Endothelial cell of umbilical vein (primary cell): Measurements from ENCODE around the gene MBD6. TPM values are rescaled to one million over a fixed set of nuclear protein-coding genes. Genes with fewer than 3 reads are reported as not detected.
"Not testable (repeated sequence)": the region's sequence is repeated elsewhere in the genome, so short reads cannot be mapped to it uniquely, and the experiment has no call there.

Experiments used
- BruUV-seq: library from RNA; stranded (reverse); fragments of 400-500 nt; replicated peaks from 2 replicates; lab custom pipeline; 2021; lab: Mats Ljungman, UMichigan
- CTCF ChIA-PET: fragments of 300-600, 350-600 bp; sonication (Branson Sonifier 250); formaldehyde crosslinking; loops from one replicate; lab custom pipeline; 2021; ENCODE audit warnings: antibody characterized with exemption, inconsistent platforms; lab: Charles Lee
- POLR2A ChIA-PET: fragments of 300-600, 350-600 bp; sonication (Branson Sonifier 250); formaldehyde crosslinking; loops from one replicate; lab custom pipeline; 2021; ENCODE audit warnings: antibody characterized with exemption, inconsistent platforms; lab: Charles Lee
- DNase-seq: peaks from one replicate; pipeline ENCODE4 v3.0.0-alpha.2; 2011; ENCODE audit warnings: low read depth, low spot score
- FAIRE-seq: peaks from 2 replicates; lab custom pipeline; 2011; peaks lifted over from hg19 to GRCh38; lab: Jason Lieb, UNC
- H2AFZ ChIP-seq: 2 replicates; pipeline ENCODE4 v1.6.0; 2012; ENCODE audit warnings: low read depth, low read length, control low read depth, inconsistent platforms
- H3K27ac ChIP-seq: 2 replicates; pipeline ENCODE4 v1.5.1; 2011; ENCODE audit warnings: low read depth, mild to moderate bottlenecking, control low read depth, low read length, moderate library complexity; ENCODE audit not compliant: insufficient read depth
- H3K27me3 ChIP-seq, 2 experiments: 2 replicates each; pipeline versions ENCODE4 v1.6.0 to v1.6.1; 2011; ENCODE audit warnings: low read length in 2 of 2, mixed read lengths in 1 of 2; ENCODE audit not compliant: control insufficient read depth in 2 of 2, insufficient read depth in 2 of 2
- H3K36me3 ChIP-seq, 2 experiments: 2 replicates in 1 of 2; 3 replicates in 1 of 2; pipeline ENCODE4 v1.5.1; 2011; ENCODE audit warnings: low read length in 2 of 2, mild to moderate bottlenecking in 1 of 2, moderate library complexity in 1 of 2; ENCODE audit not compliant: control insufficient read depth in 2 of 2, insufficient read depth in 2 of 2; ENCODE audit errors: extremely low read depth in 1 of 2
- H3K4me1 ChIP-seq: 3 replicates; pipeline ENCODE4 v1.5.1; 2011; ENCODE audit warnings: mild to moderate bottlenecking, low read length; ENCODE audit not compliant: control insufficient read depth, insufficient read depth; ENCODE audit errors: extremely low read depth
- H3K4me2 ChIP-seq: 2 replicates; pipeline ENCODE4 v1.6.1; 2011; ENCODE audit warnings: low read length, control low read depth, mixed read lengths; ENCODE audit not compliant: insufficient read depth
- H3K4me3 ChIP-seq, 3 experiments: fragments of 200-600 bp in 1 of 3; sonication (generic), shearing (Covaris generic) in 1 of 3; replicated peaks in 1 of 3; 2 replicates each; pipeline ENCODE4 v1.5.1; 2011 to 2016; ENCODE audit warnings: control low read depth in 3 of 3, low read length in 3 of 3, mild to moderate bottlenecking in 2 of 3, inconsistent platforms in 1 of 3, low read depth in 1 of 3, moderate library complexity in 1 of 3; ENCODE audit not compliant: insufficient read depth in 1 of 3
- H3K79me2 ChIP-seq: 2 replicates; pipeline ENCODE4 v1.6.0; 2012; ENCODE audit warnings: low read length, inconsistent platforms; ENCODE audit not compliant: control insufficient read depth, insufficient read depth
- H3K9ac ChIP-seq: replicated peaks from 2 replicates; pipeline ENCODE3; 2011; ENCODE audit warnings: low read length, control low read depth; ENCODE audit not compliant: insufficient read depth; ENCODE audit errors: extremely low read depth
- H3K9me1 ChIP-seq: replicated peaks from 3 replicates; pipeline ENCODE4 v1.6.0; 2011; ENCODE audit warnings: mild to moderate bottlenecking, low read length; ENCODE audit not compliant: control insufficient read depth, insufficient read depth; ENCODE audit errors: extremely low read depth
- H3K9me3 ChIP-seq: replicated peaks from 2 replicates; pipeline ENCODE4 v1.5.1; 2012; ENCODE audit warnings: low read length, inconsistent platforms; ENCODE audit not compliant: control insufficient read depth, insufficient read depth
- H4K20me1 ChIP-seq: replicated peaks from 2 replicates; pipeline ENCODE3; 2011; ENCODE audit warnings: mild to moderate bottlenecking, low read length; ENCODE audit not compliant: control insufficient read depth, insufficient read depth; ENCODE audit errors: extremely low read depth
- CTCF ChIP-seq, 2 donors: IDR thresholded peaks; 1 replicate in 1 of 2; 2 replicates in 1 of 2; pipeline ENCODE4 v1.5.1; 2011; ENCODE audit warnings: low read length in 2 of 2, mild to moderate bottlenecking in 2 of 2, moderate library complexity in 2 of 2, control low read depth in 1 of 2, inconsistent platforms in 1 of 2, low read depth in 1 of 2; ENCODE audit not compliant: insufficient read depth in 1 of 2; ENCODE audit errors: extremely low read depth in 1 of 2
- EZH2 ChIP-seq: IDR thresholded peaks from 2 replicates; pipeline ENCODE4 v1.6.1; 2012; ENCODE audit warnings: borderline replicate concordance, low read depth, mild to moderate bottlenecking, moderate library complexity, low read length, inconsistent platforms; ENCODE audit not compliant: severe bottlenecking
- FOS ChIP-seq: IDR thresholded peaks from 2 replicates; pipeline ENCODE4 v1.6.1; 2011; ENCODE audit warnings: mild to moderate bottlenecking, low read length, moderate library complexity, borderline replicate concordance; ENCODE audit not compliant: insufficient read depth
- GATA2 ChIP-seq: IDR thresholded peaks from 2 replicates; pipeline ENCODE4 v1.7.0; 2011; ENCODE audit warnings: low read depth, mild to moderate bottlenecking, moderate library complexity, mixed read lengths, low read length; ENCODE audit not compliant: insufficient read length, insufficient read depth
- JUN ChIP-seq: IDR thresholded peaks from 2 replicates; pipeline ENCODE4 v1.6.1; 2011; ENCODE audit warnings: borderline replicate concordance, low read depth; ENCODE audit not compliant: insufficient read length, insufficient read depth
- MAX ChIP-seq: IDR thresholded peaks from 2 replicates; pipeline ENCODE4 v1.6.1; 2011; ENCODE audit not compliant: insufficient read depth, insufficient read length
- MYC ChIP-seq: IDR thresholded peaks from one replicate; pipeline ENCODE4 v1.6.1; 2011; ENCODE audit warnings: mild to moderate bottlenecking, low read depth, low read length
- POLR2A ChIP-seq: IDR thresholded peaks from 2 replicates; pipeline ENCODE4 v1.6.1; 2012; ENCODE audit warnings: low read depth, mild to moderate bottlenecking, control low read depth, low read length
- POLR2AphosphoS5 ChIP-seq: IDR thresholded peaks from 2 replicates; pipeline ENCODE4 v1.6.1; 2012; ENCODE audit warnings: low read depth, mild to moderate bottlenecking, control low read depth, low read length, moderate library complexity; ENCODE audit not compliant: insufficient read depth
- dilution Hi-C: fragments of 300-500 bp; cut with MboI; formaldehyde crosslinking; loops from one replicate; pipeline ENCODE4 v1.15.0; 2019; ENCODE audit warnings: low sequenced_read_pairs; ENCODE audit not compliant: extremely low pct_ligation_motif_present
- intact Hi-C: fragments of 100-400 bp; cut with micrococcal nuclease; formaldehyde crosslinking; loops from one replicate; pipeline ENCODE4 v1.10.0; 2022
- polyA plus RNA-seq, 4 experiments: library from polyadenylated mRNA; depleted of rRNA in 3 of 4; stranded (reverse) in 3 of 4; unstranded in 1 of 4; fragments of >200 nt; gene quantifications; 2 replicates each; pipeline versions ENCODE4 v1.2.1 to v1.2.3, GENCODE V29; 2011 to 2012; ENCODE audit warnings: missing spikeins in 1 of 4
- total RNA-seq: library from RNA; stranded (reverse); gene quantifications from 2 replicates; pipeline ENCODE4 v1.2.3, GENCODE V29; 2021

Gene MBD6
- total and polyA plus RNA-seq, 2 donors (not counting 3 experiments of a cell fraction or from before 2014, with no cell fraction given): 10.6 to 95.2 TPM

GRCh38 chr12:57513266-57513665 lies 9.4 kb upstream of the MBD6 start:
- no peak for DNase-seq
- Histone ChIP-seq H3K27ac (no peak overlapping the region), H3K9me3 (no peaks in the 10 kb centered on the region), H2AFZ (no peak overlapping the region), H3K4me3 (no peak overlapping the region), H3K36me3 (peaks cover 38 to 49% of the 10 kb centered on the region in 2 experiments), H3K4me1 (peaks cover 14% of the 10 kb centered on the region), H3K79me2 (peaks cover 4% of the 10 kb centered on the region), H3K9ac (no peak overlapping the region), H4K20me1 (no peaks in the 10 kb centered on the region), H3K4me2 (no peak overlapping the region), H3K9me1 (no peaks in the 10 kb centered on the region), H3K27me3 (no peaks in the 10 kb centered on the region)
- CTCF ChIA-PET: interaction anchor here (1.5 kb wide), 1 partner anchor 10 kb away, joined by 4 read pairs; no protein-coding TSS in a partner anchor
- dilution Hi-C loops: no loop called here
- POLR2A ChIA-PET: no interaction called here
- no peak for FAIRE-seq
- intact Hi-C loops: no loop called here
- TF ChIP-seq JUN: no peak
- no peak for TF ChIP-seq MAX
- no peak for TF ChIP-seq CTCF (IDR thresholded peaks at IDR 0.05; ENCODE audit: extremely low read depth in 1 of 2, insufficient read depth in 1 of 2, low read depth in 1 of 2, low read length in 2 of 2)
- no peak for TF ChIP-seq EZH2
- no peak for TF ChIP-seq POLR2A
- no peak for TF ChIP-seq FOS
- TF ChIP-seq POLR2AphosphoS5: no peak
- TF ChIP-seq MYC: no peak
- no peak for TF ChIP-seq GATA2
- no TSS peak for BruUV-seq

GRCh38 chr12:57513677-57514076 lies 8.9 kb upstream of the MBD6 start:
- H3K4me3 ChIP-seq, DNase-seq, H3K9me3 ChIP-seq, dilution Hi-C loops, H3K27me3 ChIP-seq, H3K9me1 ChIP-seq, H2AFZ ChIP-seq, intact Hi-C loops, H3K4me2 ChIP-seq, BruUV-seq, H3K27ac ChIP-seq, H3K9ac ChIP-seq, H4K20me1 ChIP-seq, POLR2A ChIA-PET, FAIRE-seq, H3K79me2 ChIP-seq: not testable (repeated sequence)
- Histone ChIP-seq H3K4me1 (peaks cover 16% of the 10 kb centered on the region), H3K36me3 (peaks cover 38 to 49% of the 10 kb centered on the region in 2 experiments)
- CTCF ChIA-PET: interaction anchor here (1.5 kb wide), 1 partner anchor 10 kb away, joined by 4 read pairs; no protein-coding TSS in a partner anchor

GRCh38 chr12:57514246-57514645 lies 8.4 kb upstream of the MBD6 start:
- H2AFZ ChIP-seq, dilution Hi-C loops, DNase-seq, H3K27me3 ChIP-seq, H4K20me1 ChIP-seq, H3K4me3 ChIP-seq, FAIRE-seq, H3K4me2 ChIP-seq, intact Hi-C loops, H3K9me1 ChIP-seq, POLR2A ChIA-PET, H3K9me3 ChIP-seq, H3K27ac ChIP-seq, H3K9ac ChIP-seq, BruUV-seq: not testable (repeated sequence)
- Histone ChIP-seq H3K4me1 (peaks cover 21% of the 10 kb centered on the region), H3K36me3 (peaks cover 38 to 49% of the 10 kb centered on the region in 2 experiments), H3K79me2 (peaks cover 14% of the 10 kb centered on the region)
- CTCF ChIA-PET: interaction anchor here (1.5 kb wide), 1 partner anchor 11 kb away, joined by 4 read pairs; no protein-coding TSS in a partner anchor
